ENCODE results near the gene PLA2G5.

The PLA2G5 gene

DNA sequence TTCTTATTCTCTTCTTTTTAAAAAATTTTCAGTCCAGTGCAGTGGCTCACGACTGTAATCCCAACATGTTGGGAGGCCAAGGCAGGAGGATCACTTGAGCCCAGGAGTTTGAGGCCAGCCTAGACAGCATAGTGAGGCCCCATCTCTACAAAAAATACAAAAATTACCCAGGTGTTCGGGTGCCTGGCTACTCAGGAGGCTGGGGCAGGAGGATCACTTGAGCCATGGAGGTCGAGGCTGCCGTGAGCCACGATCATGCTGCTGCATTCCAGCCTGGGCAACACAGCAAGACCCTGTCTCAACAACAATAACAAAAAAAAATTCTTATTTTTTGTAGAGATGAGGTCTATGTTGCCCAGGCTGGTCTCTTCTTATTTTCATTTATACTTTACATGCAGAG, 41.5 kb downstream of the PLA2G5 start:
- H3K27me3 ChIP-seq (ENCODE audit: control insufficient read depth, insufficient read depth, low read length) = peaks cover 26% of the 10 kb centered on the region
- H3K36me3 ChIP-seq (ENCODE audit: insufficient read depth, low read length) = no peaks in the 10 kb centered on the region
- no peak overlapping the region for H3K4me2 ChIP-seq (ENCODE audit: low read length)
- no peak overlapping the region for H3K4me3 ChIP-seq (ENCODE audit: low read length)
- no peaks in the 10 kb centered on the region for H3K9me3 ChIP-seq (replicated peaks; ENCODE audit: low read length)
- H3K4me1 ChIP-seq (ENCODE audit: control insufficient read depth, insufficient read depth, low read length) = no peaks in the 10 kb centered on the region
- no peak overlapping the region for H3K9ac ChIP-seq (ENCODE audit: low read depth, low read length)

DNA sequence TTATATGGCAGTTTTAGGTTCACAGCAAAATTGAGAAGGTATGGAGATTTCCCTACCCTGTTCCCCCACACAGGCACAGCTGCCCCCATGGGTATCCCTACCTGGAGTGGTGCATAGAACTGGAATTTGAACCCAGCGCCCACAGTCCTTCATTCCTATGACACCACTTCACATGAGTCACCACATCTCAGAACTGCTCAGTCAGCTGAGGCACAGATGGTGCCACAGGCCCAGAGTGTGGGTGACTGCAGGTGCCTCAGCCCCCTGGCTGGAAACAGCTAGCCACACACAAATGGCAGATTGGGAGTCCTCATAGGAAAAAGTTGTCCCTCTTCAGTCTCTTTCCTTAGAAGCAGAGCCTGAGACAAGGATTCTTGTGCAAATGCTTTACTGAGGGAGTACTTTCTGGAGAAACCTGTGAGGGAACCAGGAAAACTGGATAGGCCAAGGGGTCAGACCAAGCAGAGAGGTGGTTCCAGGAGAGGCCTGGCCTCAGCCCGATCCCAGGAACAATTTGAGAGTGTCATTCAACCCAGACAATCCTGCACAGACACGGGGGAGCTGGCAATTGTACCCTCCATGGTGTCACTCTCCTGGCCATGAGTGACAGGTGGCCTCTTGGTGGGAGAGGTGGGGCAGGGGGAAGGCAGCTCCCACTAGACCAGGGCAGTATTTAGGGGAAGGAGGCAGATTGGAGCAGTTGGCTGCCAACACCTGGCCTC, 42.4 kb downstream of the PLA2G5 start:
- H3K9me3 ChIP-seq (replicated peaks; ENCODE audit: low read length) = no peaks in the 10 kb centered on the region

DNA sequence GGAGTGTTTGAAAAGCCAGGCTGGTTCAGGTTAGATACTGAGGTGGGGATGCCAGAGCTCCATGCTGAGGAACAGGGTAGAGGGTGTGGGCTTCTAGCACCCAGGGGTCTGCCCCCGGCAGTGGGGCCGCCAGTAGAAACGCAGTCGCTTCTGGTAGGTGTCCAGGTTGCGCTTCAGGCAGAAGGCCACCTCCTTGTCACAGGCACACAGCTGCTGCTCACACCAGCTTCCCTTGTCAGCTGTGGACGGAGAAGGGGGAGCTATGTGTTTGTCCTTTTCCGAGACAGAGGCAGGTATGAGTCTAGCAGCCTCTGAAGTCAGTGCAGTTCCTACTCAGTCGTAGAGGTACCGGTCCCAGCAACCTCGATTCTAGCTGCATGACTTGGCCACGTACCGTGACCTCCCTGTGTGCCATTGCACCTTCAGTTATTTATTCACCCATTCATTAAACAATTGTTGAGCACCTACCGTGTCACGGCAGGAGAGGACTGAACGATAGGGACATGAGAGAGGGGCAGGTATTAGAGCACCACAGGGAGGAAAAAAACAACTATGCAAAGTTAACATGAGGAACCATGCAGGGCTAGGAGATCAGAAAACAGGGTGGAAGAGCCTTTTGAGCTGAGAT, 44.1 kb downstream of the PLA2G5 start:
- H3K4me2 ChIP-seq (ENCODE audit: low read length) = no peak overlapping the region
- peaks cover 25% of the 10 kb centered on the region for H3K27me3 ChIP-seq (ENCODE audit: control insufficient read depth, insufficient read depth, low read length)
- H3K9me3 ChIP-seq (replicated peaks; ENCODE audit: low read length) = no peaks in the 10 kb centered on the region
- no peak overlapping the region for H3K4me3 ChIP-seq (ENCODE audit: low read length)
- no peaks in the 10 kb centered on the region for H3K4me1 ChIP-seq (ENCODE audit: control insufficient read depth, insufficient read depth, low read length)
- no peak overlapping the region for H3K9ac ChIP-seq (ENCODE audit: low read depth, low read length)
- no peaks in the 10 kb centered on the region for H3K36me3 ChIP-seq (ENCODE audit: insufficient read depth, low read length)

More for the DNA sequence above, 42.4 kb downstream of the PLA2G5 start:
- Histone ChIP-seq H3K4me1 (ENCODE audit: control insufficient read depth, insufficient read depth, low read length) (no peaks in the 10 kb centered on the region), H3K4me2 (ENCODE audit: low read length) (no peak overlapping the region), H3K4me3 (ENCODE audit: low read length) (no peak overlapping the region), H3K27me3 (ENCODE audit: control insufficient read depth, insufficient read depth, low read length) (peaks cover 20% of the 10 kb centered on the region), H3K9ac (ENCODE audit: low read depth, low read length) (no peak overlapping the region), H3K36me3 (ENCODE audit: insufficient read depth, low read length) (no peaks in the 10 kb centered on the region)

DNA sequence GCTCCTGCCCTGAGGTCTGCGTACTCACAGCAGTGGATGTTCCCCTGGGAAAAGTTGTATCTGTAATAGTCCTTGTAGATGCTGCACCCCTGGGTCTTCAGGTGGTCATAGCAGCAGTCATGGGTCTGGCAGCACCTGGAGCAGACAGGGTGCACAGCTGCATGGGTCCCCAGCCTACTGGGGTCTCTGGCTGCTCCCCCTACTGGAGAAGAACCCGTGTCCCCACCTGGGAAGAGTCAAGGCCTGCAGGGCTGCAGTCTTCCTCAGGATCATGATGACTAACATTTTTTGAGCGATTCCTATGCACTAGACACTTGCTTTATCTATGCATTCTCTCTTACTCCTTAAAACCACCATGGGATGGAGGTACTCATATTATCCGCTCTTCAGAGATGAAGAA, 45.5 kb downstream of the PLA2G5 start:
- no peaks in the 10 kb centered on the region for H3K9me3 ChIP-seq (replicated peaks; ENCODE audit: low read length)
- H3K36me3 ChIP-seq (ENCODE audit: insufficient read depth, low read length) = no peaks in the 10 kb centered on the region
- H3K4me3 ChIP-seq (ENCODE audit: low read length) = no peak overlapping the region
- H3K27me3 ChIP-seq (ENCODE audit: control insufficient read depth, insufficient read depth, low read length) = peaks cover 26% of the 10 kb centered on the region
- no peak overlapping the region for H3K9ac ChIP-seq (ENCODE audit: low read depth, low read length)
- no peak overlapping the region for H3K4me2 ChIP-seq (ENCODE audit: low read length)
- H3K4me1 ChIP-seq (ENCODE audit: control insufficient read depth, insufficient read depth, low read length) = no peaks in the 10 kb centered on the region

DNA sequence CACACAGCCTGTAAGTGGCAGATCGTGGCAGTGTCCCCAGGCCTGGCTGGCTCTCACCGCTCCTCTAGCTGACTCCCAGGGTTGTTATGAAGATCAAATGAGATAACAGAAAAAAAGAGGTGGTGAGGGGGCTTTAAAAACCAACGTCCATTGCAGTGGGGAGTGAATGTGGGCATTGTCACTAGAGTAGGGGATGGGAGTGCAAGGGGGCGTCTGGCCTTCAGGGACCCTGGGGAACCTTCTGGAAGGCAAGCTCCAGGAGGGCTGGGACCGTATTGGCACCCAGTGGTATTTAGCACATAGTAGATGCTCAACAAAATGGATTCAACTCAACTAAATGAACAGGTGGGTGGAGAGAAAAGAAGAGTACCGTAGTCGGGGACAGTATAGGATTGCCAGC, 45.9 kb downstream of the PLA2G5 start:
- Histone ChIP-seq H3K36me3 (ENCODE audit: insufficient read depth, low read length) (no peaks in the 10 kb centered on the region), H3K9me3 (replicated peaks; ENCODE audit: low read length) (no peaks in the 10 kb centered on the region), H3K4me2 (ENCODE audit: low read length) (no peak overlapping the region), H3K27me3 (ENCODE audit: control insufficient read depth, insufficient read depth, low read length) (peaks cover 30% of the 10 kb centered on the region), H3K4me1 (ENCODE audit: control insufficient read depth, insufficient read depth, low read length) (no peaks in the 10 kb centered on the region), H3K9ac (ENCODE audit: low read depth, low read length) (no peak overlapping the region), H3K4me3 (ENCODE audit: low read length) (no peak overlapping the region)

DNA sequence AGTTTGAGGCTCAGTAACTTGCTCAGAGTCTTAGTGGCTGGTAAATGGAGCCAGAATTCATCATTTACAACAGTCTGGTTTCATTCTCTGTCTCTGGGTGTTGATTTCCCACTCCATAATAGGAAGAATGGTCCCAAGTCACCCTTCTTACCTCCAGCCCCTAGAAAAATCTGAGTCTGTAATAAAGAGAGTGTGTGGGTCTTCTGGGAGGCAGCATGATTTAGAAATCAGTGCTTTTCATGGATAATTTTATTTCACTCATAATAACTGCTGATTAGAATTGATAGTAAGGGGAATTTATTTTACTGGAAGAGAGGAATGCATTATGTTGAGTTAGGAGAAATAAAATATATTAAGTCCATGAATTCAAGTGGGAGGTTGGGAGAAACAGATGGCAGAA, 47.2 kb downstream of the PLA2G5 start:
- H3K4me1 ChIP-seq (ENCODE audit: control insufficient read depth, insufficient read depth, low read length) = no peaks in the 10 kb centered on the region
- no peak overlapping the region for H3K4me3 ChIP-seq (ENCODE audit: low read length)
- H3K4me2 ChIP-seq (ENCODE audit: low read length) = no peak overlapping the region
- H3K9ac ChIP-seq (ENCODE audit: low read depth, low read length) = no peak overlapping the region
- H3K27me3 ChIP-seq (ENCODE audit: control insufficient read depth, insufficient read depth, low read length) = peaks cover 37% of the 10 kb centered on the region
- no peaks in the 10 kb centered on the region for H3K36me3 ChIP-seq (ENCODE audit: insufficient read depth, low read length)
- no peaks in the 10 kb centered on the region for H3K9me3 ChIP-seq (replicated peaks; ENCODE audit: low read length)

DNA sequence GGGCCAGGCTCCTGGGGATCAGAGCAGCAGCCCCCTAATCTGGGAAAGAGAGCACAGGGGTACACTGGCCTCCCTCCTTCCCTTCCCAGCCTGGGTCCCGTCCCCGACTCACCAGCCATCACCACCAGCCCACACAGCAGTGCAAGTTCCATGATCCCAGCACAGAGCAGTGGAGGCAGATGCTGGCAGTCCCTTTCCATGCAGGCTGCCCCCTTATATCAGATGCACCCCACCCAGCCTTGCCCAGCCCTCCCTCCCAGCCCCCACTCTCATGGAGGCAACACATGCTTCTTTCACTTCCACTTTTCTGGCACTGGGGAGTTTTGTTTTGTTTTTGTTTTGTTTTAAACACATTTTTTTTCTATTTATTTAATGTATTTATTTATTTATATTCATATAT, 49.4 kb downstream of the PLA2G5 start, which contains the start of gene PLA2G2D:
TSS of gene PLA2G2D (minus strand) at position 190 of the 400 bp plus-strand sequence. CDS start at position 152, 38 bp downstream.
- H3K9ac ChIP-seq (ENCODE audit: low read depth, low read length) = no peak within 1 kb of the TSS
- H3K4me3 ChIP-seq (ENCODE audit: low read length) = no peak within 1 kb of the TSS

DNA sequence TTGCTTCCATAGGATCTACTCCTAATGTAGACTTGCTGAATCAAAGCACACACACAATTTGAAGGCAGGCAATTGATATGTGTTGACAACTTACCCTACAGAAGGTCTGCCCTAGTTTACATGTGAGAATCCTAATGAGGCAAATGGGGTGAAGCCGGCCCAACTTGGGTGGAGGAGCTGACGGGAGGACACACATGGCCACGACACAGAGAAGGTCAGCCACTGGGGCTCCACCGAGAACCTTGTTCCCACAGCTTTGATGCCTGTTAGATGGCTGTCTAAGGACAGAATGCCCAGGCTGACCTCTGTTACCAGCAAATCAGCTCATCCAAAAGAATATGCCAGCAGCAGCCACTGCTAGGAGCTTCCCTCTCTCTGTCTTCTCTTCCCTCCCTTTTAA, 50.8 kb downstream of the PLA2G5 start:
- H3K4me3 ChIP-seq (ENCODE audit: low read length) = no peak overlapping the region
- no peaks in the 10 kb centered on the region for H3K9me3 ChIP-seq (replicated peaks; ENCODE audit: low read length)
- peaks cover 7% of the 10 kb centered on the region for H3K4me1 ChIP-seq (ENCODE audit: control insufficient read depth, insufficient read depth, low read length)
- no peak overlapping the region for H3K9ac ChIP-seq (ENCODE audit: low read depth, low read length)
- H3K27me3 ChIP-seq (ENCODE audit: control insufficient read depth, insufficient read depth, low read length) = peaks cover 32% of the 10 kb centered on the region
- no peaks in the 10 kb centered on the region for H3K36me3 ChIP-seq (ENCODE audit: insufficient read depth, low read length)
- H3K4me2 ChIP-seq (ENCODE audit: low read length) = no peak overlapping the region

More for the DNA sequence above, 49.4 kb downstream of the PLA2G5 start, which contains the start of gene PLA2G2D:
- no peak within 1 kb of the TSS for H3K4me2 ChIP-seq (ENCODE audit: low read length)
- peaks cover 30% of the 10 kb centered on the region for H3K27me3 ChIP-seq (ENCODE audit: control insufficient read depth, insufficient read depth, low read length)
- peaks cover 2% of the 10 kb centered on the region for H3K4me1 ChIP-seq (ENCODE audit: control insufficient read depth, insufficient read depth, low read length)
- H3K9me3 ChIP-seq (replicated peaks; ENCODE audit: low read length) = no peaks in the 10 kb centered on the region
- H3K36me3 ChIP-seq (ENCODE audit: insufficient read depth, low read length) = no peaks in the 10 kb centered on the region

DNA sequence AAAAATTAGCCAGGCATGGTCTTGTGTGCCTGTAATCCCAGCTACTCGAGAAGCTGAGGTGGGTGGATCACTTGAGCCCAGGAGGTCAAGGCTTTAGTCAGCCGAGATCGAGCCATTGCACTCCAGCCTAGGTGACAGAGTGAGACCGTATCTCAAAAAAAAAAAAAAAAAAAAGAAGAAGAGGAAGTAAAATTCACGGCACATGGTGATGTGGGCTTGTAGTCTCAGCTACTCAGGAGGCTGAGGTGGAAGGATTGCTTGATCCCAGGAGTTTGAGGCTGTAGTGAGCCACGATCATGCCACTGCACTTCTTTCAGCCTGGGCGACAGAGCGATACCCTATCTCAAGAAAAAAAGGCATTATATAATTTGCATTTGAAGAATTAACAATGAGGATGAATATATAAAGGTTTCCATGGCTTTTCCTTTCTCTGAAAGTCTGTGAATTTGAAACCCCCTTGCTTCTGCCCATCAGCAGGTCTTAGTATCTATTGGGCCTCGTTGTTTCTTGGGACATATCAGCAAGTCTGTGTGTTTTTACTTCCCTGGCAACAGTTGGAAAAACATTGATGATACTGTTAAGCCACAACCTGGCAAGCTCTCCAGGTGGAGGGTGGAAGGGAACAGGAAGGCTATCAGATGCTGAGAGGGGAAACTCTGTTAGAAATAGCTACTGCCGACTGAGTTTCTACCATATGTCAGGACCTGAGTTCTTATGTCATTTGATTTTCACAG, 53.9 kb downstream of the PLA2G5 start:
- Histone ChIP-seq H3K36me3 (ENCODE audit: insufficient read depth, low read length) (no peaks in the 10 kb centered on the region), H3K4me3 (ENCODE audit: low read length) (no peak overlapping the region), H3K9me3 (replicated peaks; ENCODE audit: low read length) (no peaks in the 10 kb centered on the region), H3K4me2 (ENCODE audit: low read length) (no peak overlapping the region), H3K9ac (ENCODE audit: low read depth, low read length) (no peak overlapping the region), H3K27me3 (ENCODE audit: control insufficient read depth, insufficient read depth, low read length) (peaks cover 34% of the 10 kb centered on the region), H3K4me1 (ENCODE audit: control insufficient read depth, insufficient read depth, low read length) (peaks cover 7% of the 10 kb centered on the region)

DNA sequence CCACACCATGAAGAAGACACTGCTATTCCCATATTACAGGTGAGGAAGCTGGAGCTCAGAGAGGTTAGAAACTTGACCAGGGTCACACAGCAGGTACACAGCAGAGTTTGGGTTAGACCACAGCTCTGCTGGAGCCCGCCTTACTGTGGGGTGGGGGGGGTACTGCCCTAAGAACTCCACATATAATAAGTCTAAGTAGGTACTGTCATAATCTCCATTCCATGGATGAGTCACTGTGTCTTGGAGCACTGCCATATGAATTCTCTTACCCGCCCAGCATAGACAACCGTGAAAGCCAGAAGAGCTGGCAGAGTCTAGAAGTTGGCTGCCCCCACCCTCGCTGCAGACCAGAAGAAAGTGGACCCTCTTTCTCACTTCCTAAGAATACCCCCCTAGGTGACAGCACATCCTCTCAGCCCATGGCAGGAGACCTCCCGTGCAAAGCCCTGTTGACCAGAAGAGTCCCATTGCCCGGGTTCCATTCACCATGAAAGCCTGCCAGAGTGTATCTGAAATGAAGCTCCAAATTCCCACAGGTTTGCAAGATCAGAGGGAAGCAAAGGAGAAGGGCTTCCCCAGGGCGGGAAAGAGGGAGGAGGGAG, 54.6 kb downstream of the PLA2G5 start:
- no peaks in the 10 kb centered on the region for H3K9me3 ChIP-seq (replicated peaks; ENCODE audit: low read length)
- H3K27me3 ChIP-seq (ENCODE audit: control insufficient read depth, insufficient read depth, low read length) = peaks cover 30% of the 10 kb centered on the region
- no peak overlapping the region for H3K4me2 ChIP-seq (ENCODE audit: low read length)
- H3K9ac ChIP-seq (ENCODE audit: low read depth, low read length) = no peak overlapping the region
- H3K4me1 ChIP-seq (ENCODE audit: control insufficient read depth, insufficient read depth, low read length) = peaks cover 7% of the 10 kb centered on the region
- H3K4me3 ChIP-seq (ENCODE audit: low read length) = no peak overlapping the region
- no peaks in the 10 kb centered on the region for H3K36me3 ChIP-seq (ENCODE audit: insufficient read depth, low read length)

DNA sequence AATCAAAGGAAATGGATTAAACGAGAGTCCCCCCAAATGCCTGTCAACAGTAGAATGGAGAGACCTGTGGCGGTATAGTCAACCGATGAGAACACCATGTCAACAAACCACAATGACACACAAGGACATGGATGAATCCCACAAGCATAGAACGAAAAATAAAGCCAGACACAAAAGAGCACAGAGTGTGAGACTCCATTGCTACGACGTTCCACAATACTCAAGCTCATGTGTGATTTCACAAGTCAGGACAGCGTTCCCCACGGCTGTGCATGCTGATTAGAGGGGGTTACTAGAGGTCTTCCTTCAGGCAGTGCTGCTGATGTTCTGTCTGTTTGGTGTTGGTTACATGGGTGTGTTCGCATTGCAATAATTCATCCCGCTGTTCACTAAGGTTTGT, 55.1 kb downstream of the PLA2G5 start:
- H3K9ac ChIP-seq (ENCODE audit: low read depth, low read length) = no peak overlapping the region
- no peaks in the 10 kb centered on the region for H3K36me3 ChIP-seq (ENCODE audit: insufficient read depth, low read length)
- H3K4me1 ChIP-seq (ENCODE audit: control insufficient read depth, insufficient read depth, low read length) = peaks cover 7% of the 10 kb centered on the region
- no peak overlapping the region for H3K4me3 ChIP-seq (ENCODE audit: low read length)
- peaks cover 30% of the 10 kb centered on the region for H3K27me3 ChIP-seq (ENCODE audit: control insufficient read depth, insufficient read depth, low read length)
- H3K9me3 ChIP-seq (replicated peaks; ENCODE audit: low read length) = no peaks in the 10 kb centered on the region
- H3K4me2 ChIP-seq (ENCODE audit: low read length) = no peak overlapping the region
